DMS114 treated with DMSO at 0.1 percent for 48 hours (cell line): ENCODE results near the gene DNASE1L1.

Experiments used
- DNase-seq: peaks from one replicate; lab custom pipeline; 2025; ENCODE audit not compliant: unreplicated experiment; lab: John Stamatoyannopoulos, UW

DNASE1L1 gene

GRCh38 chrX:154409222-154409871 is at the start of gene DNASE1L1:
TSS of gene DNASE1L1 (minus strand) at chrX:154409254. CDS start at chrX:154405568, 3,686 bp downstream.
- DNase-seq = no peak

- DNase-seq = no peak
These were observed 49.3 kb upstream of the DNASE1L1 start, which contains the start of gene PLXNA3 for GRCh38 chrX:154458116-154458953. TSS of gene PLXNA3 (plus strand) at chrX:154458281. CDS start at chrX:154460184, 1,903 bp downstream.

GRCh38 chrX:154457491-154458115 is 48.5 kb upstream of the DNASE1L1 start:
- no peak for DNase-seq

- no peak for DNase-seq
These were observed 43.8 kb upstream of the DNASE1L1 start for GRCh38 chrX:154452823-154453222.

GRCh38 chrX:154450312-154450711 is 41.3 kb upstream of the DNASE1L1 start:
- DNase-seq = no peak

- no peak for DNase-seq
These were observed 40.6 kb upstream of the DNASE1L1 start for GRCh38 chrX:154449618-154450017.

GRCh38 chrX:154448484-154448883 is 39.4 kb upstream of the DNASE1L1 start:
- no peak for DNase-seq

- no peak for DNase-seq
These were observed 37.4 kb upstream of the DNASE1L1 start for GRCh38 chrX:154446430-154446829.

- no peak for DNase-seq
These were observed 36.7 kb upstream of the DNASE1L1 start for GRCh38 chrX:154445776-154446175.

GRCh38 chrX:154444755-154445246 is 35.7 kb upstream of the DNASE1L1 start:
- no peak for DNase-seq

- no peak for DNase-seq
These were observed 35.1 kb upstream of the DNASE1L1 start, which contains the start of gene FAM50A for GRCh38 chrX:154443992-154444754. TSS of gene FAM50A (plus strand) at chrX:154444141. CDS start at chrX:154444236, 95 bp downstream.

- DNase-seq = no peak
These were observed 34.4 kb upstream of the DNASE1L1 start for GRCh38 chrX:154443479-154443910.

- no peak for DNase-seq
These were observed 33.1 kb upstream of the DNASE1L1 start for GRCh38 chrX:154441984-154442707.

- no peak for DNase-seq
These were observed 32.5 kb upstream of the DNASE1L1 start for GRCh38 chrX:154441564-154441963.

- DNase-seq = no peak
These were observed 31.7 kb upstream of the DNASE1L1 start for GRCh38 chrX:154440623-154441357.

GRCh38 chrX:154439841-154440240 is 30.8 kb upstream of the DNASE1L1 start:
- DNase-seq = no peak

- no peak for DNase-seq
These were observed 29.2 kb upstream of the DNASE1L1 start for GRCh38 chrX:154437971-154438893.
